HepG2 (cell line): ENCODE data around the gene PAQR5. TPM values are rescaled to one million over a fixed set of nuclear protein-coding genes. Genes with fewer than 3 reads are reported as not detected.
A peak's percentile ranks its signal among the peaks of the same experiment; 100 is the strongest.

ENCODE experiments used
- DNMT1 ChIP-seq: sonication (generic); formaldehyde crosslinking; IDR thresholded peaks from 2 replicates; pipeline ENCODE4 v1.5.1; 2020; ENCODE audit warnings: mild to moderate bottlenecking, missing genetic modification reagents
- KAT8 ChIP-seq: IDR thresholded peaks from 2 replicates; pipeline ENCODE4 v1.6.1; 2016; ENCODE audit warnings: missing genetic modification reagents, missing compliant biosample characterization
- KDM2A ChIP-seq: sonication (generic); formaldehyde crosslinking; IDR thresholded peaks from 2 replicates; pipeline ENCODE4 v1.4.0; 2020; ENCODE audit warnings: low read depth, missing genetic modification reagents, borderline replicate concordance
- KDM3A ChIP-seq: IDR thresholded peaks from 2 replicates; pipeline ENCODE4 v1.6.1; 2018; ENCODE audit warnings: low read depth, missing compliant biosample characterization
- POGZ ChIP-seq: sonication (generic); formaldehyde crosslinking; IDR thresholded peaks from 2 replicates; pipeline ENCODE4 v1.4.0; 2020; ENCODE audit warnings: mild to moderate bottlenecking, missing genetic modification reagents
- THYN1 ChIP-seq: sonication (generic); formaldehyde crosslinking; IDR thresholded peaks from 2 replicates; pipeline ENCODE4 v1.8.1; 2023; ENCODE audit warnings: low read depth, mild to moderate bottlenecking, moderate library complexity, missing genetic modification reagents, borderline replicate concordance
- ZFX ChIP-seq: sonication (generic); formaldehyde crosslinking; IDR thresholded peaks from 2 replicates; pipeline ENCODE4 v1.4.0; 2020; ENCODE audit warnings: mild to moderate bottlenecking, low read depth, missing genetic modification reagents, moderate library complexity
- polyA plus RNA-seq, 8 experiments: library from polyadenylated mRNA; depleted of rRNA in 3 of 8; stranded (reverse) in 7 of 8; unstranded in 1 of 8; fragments of >200 nt; fragmentation: Illumina TruSeq in 4 of 8; extraction: Trizol in 4 of 8; gene quantifications; 2 replicates each; pipeline versions ENCODE4 v1.2.1 to v1.2.3, GENCODE V29; 2011 to 2016; ENCODE audit warnings: low read depth in 4 of 8, missing spikeins in 1 of 8, mixed read lengths in 1 of 8; ENCODE audit not compliant: insufficient read depth in 1 of 8
- total RNA-seq, 5 experiments: library from RNA; depleted of rRNA; stranded (reverse); fragments of >200 nt; fragmentation: Illumina TruSeq; extraction: Trizol; gene quantifications; 2 replicates each; pipeline ENCODE4 v1.2.3, GENCODE V29; 2016; ENCODE audit warnings: low read depth in 1 of 5
- TF ChIP-seq, protein P1 (sequence below): sonication (generic); formaldehyde crosslinking; IDR thresholded peaks from 2 replicates; pipeline ENCODE4; 2020; ENCODE audit warnings: missing genetic modification reagents, mild to moderate bottlenecking, borderline replicate concordance
- TF ChIP-seq, protein P2 (sequence below), 2 experiments: sonication (generic) in 1 of 2; formaldehyde crosslinking in 1 of 2; IDR thresholded peaks; 2 replicates each; pipeline versions ENCODE4 v1.4.0 to v1.6.1; 2018 to 2020; ENCODE audit warnings: missing genetic modification reagents in 2 of 2, borderline replicate concordance in 1 of 2, low read depth in 1 of 2, mild to moderate bottlenecking in 1 of 2, missing biosample characterization in 1 of 2
- TF ChIP-seq, protein P3 (sequence below): sonication (generic); formaldehyde crosslinking; IDR thresholded peaks from 2 replicates; pipeline ENCODE4 v1.5.0; 2020; ENCODE audit warnings: mild to moderate bottlenecking, missing genetic modification reagents, borderline replicate concordance
- TF ChIP-seq, protein P4 (sequence below): sonication (generic); formaldehyde crosslinking; IDR thresholded peaks from 2 replicates; pipeline ENCODE4 v1.5.1; 2020; ENCODE audit warnings: missing genetic modification reagents, mild to moderate bottlenecking, borderline replicate concordance
- TF ChIP-seq, protein P5 (sequence below): sonication (generic); formaldehyde crosslinking; IDR thresholded peaks from 2 replicates; pipeline ENCODE4 v1.4.0; 2020; ENCODE audit warnings: mild to moderate bottlenecking, missing genetic modification reagents

The PAQR5 gene
- total and polyA plus RNA-seq, 2 of the 13 experiments (the other 11 are each of a cell fraction or from before 2014, with no cell fraction given): 0.53 to 1.3 TPM

DNA sequence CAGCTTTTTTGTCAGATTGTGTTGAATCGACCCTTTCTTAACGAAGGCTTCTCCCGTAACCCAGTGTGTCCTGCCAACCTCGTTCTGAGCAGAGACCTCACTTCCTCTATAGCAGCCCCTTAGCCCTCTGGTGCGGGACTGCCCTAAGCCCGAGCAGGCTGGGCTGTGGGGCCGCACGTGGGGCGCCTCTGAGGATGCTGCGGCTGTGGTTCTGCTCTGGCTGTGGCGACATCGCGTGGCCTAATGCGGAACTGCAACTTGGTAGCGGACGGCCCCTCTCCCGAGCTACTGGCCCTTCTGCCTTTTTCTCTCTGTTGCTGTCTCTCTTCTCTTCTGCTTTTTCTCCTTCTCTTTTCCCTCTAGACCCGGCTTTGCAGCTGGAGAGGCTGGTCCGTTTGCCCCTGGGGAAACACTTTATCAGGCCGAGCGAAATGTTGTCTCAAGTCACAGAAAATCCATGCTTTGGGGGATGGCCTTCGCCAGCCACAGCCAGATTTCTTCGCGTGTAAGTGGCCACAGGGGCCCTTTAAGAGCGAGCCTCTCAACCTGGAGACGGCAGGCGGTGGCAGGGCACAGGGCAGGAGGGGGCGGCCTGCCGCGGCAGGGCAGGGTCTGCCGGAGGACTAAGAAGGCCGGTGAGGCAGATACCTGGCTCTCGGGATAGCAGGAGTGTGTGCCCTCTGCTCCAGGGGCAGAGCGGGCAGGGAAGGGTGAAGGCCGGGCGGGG lies 96.0 kb downstream of the PAQR5 start (continued):
- TF ChIP-seq, protein P1, sequence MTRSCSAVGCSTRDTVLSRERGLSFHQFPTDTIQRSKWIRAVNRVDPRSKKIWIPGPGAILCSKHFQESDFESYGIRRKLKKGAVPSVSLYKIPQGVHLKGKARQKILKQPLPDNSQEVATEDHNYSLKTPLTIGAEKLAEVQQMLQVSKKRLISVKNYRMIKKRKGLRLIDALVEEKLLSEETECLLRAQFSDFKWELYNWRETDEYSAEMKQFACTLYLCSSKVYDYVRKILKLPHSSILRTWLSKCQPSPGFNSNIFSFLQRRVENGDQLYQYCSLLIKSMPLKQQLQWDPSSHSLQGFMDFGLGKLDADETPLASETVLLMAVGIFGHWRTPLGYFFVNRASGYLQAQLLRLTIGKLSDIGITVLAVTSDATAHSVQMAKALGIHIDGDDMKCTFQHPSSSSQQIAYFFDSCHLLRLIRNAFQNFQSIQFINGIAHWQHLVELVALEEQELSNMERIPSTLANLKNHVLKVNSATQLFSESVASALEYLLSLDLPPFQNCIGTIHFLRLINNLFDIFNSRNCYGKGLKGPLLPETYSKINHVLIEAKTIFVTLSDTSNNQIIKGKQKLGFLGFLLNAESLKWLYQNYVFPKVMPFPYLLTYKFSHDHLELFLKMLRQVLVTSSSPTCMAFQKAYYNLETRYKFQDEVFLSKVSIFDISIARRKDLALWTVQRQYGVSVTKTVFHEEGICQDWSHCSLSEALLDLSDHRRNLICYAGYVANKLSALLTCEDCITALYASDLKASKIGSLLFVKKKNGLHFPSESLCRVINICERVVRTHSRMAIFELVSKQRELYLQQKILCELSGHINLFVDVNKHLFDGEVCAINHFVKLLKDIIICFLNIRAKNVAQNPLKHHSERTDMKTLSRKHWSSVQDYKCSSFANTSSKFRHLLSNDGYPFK: 0 out of 2 replicates have a peak, but pooled peaks have one; percentile 40
- TF ChIP-seq, protein P2, sequence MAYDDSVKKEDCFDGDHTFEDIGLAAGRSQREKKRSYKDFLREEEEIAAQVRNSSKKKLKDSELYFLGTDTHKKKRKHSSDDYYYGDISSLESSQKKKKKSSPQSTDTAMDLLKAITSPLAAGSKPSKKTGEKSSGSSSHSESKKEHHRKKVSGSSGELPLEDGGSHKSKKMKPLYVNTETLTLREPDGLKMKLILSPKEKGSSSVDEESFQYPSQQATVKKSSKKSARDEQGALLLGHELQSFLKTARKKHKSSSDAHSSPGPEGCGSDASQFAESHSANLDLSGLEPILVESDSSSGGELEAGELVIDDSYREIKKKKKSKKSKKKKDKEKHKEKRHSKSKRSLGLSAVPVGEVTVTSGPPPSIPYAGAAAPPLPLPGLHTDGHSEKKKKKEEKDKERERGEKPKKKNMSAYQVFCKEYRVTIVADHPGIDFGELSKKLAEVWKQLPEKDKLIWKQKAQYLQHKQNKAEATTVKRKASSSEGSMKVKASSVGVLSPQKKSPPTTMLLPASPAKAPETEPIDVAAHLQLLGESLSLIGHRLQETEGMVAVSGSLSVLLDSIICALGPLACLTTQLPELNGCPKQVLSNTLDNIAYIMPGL (CRISPR knock-in tag; IDR thresholded peaks at IDR 0.05; ENCODE audit: borderline replicate concordance in 1 of 2, low read depth in 1 of 2): peak; percentile 44 to 72; a peak in 3 of 4 replicates
- TF ChIP-seq, protein P3, sequence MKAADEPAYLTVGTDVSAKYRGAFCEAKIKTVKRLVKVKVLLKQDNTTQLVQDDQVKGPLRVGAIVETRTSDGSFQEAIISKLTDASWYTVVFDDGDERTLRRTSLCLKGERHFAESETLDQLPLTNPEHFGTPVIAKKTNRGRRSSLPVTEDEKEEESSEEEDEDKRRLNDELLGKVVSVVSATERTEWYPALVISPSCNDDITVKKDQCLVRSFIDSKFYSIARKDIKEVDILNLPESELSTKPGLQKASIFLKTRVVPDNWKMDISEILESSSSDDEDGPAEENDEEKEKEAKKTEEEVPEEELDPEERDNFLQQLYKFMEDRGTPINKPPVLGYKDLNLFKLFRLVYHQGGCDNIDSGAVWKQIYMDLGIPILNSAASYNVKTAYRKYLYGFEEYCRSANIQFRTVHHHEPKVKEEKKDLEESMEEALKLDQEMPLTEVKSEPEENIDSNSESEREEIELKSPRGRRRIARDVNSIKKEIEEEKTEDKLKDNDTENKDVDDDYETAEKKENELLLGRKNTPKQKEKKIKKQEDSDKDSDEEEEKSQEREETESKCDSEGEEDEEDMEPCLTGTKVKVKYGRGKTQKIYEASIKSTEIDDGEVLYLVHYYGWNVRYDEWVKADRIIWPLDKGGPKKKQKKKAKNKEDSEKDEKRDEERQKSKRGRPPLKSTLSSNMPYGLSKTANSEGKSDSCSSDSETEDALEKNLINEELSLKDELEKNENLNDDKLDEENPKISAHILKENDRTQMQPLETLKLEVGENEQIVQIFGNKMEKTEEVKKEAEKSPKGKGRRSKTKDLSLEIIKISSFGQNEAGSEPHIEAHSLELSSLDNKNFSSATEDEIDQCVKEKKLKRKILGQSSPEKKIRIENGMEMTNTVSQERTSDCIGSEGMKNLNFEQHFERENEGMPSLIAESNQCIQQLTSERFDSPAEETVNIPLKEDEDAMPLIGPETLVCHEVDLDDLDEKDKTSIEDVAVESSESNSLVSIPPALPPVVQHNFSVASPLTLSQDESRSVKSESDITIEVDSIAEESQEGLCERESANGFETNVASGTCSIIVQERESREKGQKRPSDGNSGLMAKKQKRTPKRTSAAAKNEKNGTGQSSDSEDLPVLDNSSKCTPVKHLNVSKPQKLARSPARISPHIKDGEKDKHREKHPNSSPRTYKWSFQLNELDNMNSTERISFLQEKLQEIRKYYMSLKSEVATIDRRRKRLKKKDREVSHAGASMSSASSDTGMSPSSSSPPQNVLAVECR: no peak
- TF ChIP-seq THYN1 (CRISPR knock-in tag) (no peak), DNMT1 (CRISPR knock-in tag) (no peak), KDM2A (peak; percentile 78; the same call in 1 of the 2 replicates), ZFX (CRISPR knock-in tag) (no peak; the same call in 1 of the 2 replicates), KDM3A (CRISPR knock-in tag) (peak; percentile 43; the same call in 1 of the 2 replicates), KAT8 (no peak), POGZ (CRISPR knock-in tag) (no peak)
- TF ChIP-seq, protein P4, sequence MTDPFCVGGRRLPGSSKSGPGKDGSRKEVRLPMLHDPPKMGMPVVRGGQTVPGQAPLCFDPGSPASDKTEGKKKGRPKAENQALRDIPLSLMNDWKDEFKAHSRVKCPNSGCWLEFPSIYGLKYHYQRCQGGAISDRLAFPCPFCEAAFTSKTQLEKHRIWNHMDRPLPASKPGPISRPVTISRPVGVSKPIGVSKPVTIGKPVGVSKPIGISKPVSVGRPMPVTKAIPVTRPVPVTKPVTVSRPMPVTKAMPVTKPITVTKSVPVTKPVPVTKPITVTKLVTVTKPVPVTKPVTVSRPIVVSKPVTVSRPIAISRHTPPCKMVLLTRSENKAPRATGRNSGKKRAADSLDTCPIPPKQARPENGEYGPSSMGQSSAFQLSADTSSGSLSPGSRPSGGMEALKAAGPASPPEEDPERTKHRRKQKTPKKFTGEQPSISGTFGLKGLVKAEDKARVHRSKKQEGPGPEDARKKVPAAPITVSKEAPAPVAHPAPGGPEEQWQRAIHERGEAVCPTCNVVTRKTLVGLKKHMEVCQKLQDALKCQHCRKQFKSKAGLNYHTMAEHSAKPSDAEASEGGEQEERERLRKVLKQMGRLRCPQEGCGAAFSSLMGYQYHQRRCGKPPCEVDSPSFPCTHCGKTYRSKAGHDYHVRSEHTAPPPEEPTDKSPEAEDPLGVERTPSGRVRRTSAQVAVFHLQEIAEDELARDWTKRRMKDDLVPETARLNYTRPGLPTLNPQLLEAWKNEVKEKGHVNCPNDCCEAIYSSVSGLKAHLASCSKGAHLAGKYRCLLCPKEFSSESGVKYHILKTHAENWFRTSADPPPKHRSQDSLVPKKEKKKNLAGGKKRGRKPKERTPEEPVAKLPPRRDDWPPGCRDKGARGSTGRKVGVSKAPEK (CRISPR knock-in tag): 0 out of 2 replicates have a peak, but pooled peaks have one; percentile 64
- TF ChIP-seq, protein P5, sequence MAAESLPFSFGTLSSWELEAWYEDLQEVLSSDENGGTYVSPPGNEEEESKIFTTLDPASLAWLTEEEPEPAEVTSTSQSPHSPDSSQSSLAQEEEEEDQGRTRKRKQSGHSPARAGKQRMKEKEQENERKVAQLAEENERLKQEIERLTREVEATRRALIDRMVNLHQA (CRISPR knock-in tag): no peak
